ENCODE data around the gene AMIGO2. TPM values are rescaled to one million over a fixed set of nuclear protein-coding genes. Genes with fewer than 3 reads are reported as not detected.

AMIGO2 gene
- total RNA-seq, 1 experiment from 2014 or later, result 8.6 TPM

- no peak overlapping the region for H3K23ac ChIP-seq (ENCODE audit: insufficient read length, low read depth, low read length)
- peak overlapping the region; percentile 79 to 84 for H3K4me3 Mint-ChIP-seq
- H3K9ac ChIP-seq (ENCODE audit: extremely low read depth, insufficient read length, low read length), result no peak overlapping the region
- no peaks in the 10 kb centered on the region for H3K79me2 ChIP-seq (ENCODE audit: insufficient read depth, low read length)
- no peaks in the 10 kb centered on the region for H4K20me1 ChIP-seq (ENCODE audit: control insufficient read depth, insufficient read depth, insufficient read length)
- H4K5ac ChIP-seq (ENCODE audit: insufficient read length, low read depth, low read length), result no peak overlapping the region
- peak; percentile 65 for DNase-seq
- peaks cover 4% of the 10 kb centered on the region; the same call in 1 of the 2 replicates for H3K27me3 ChIP-seq (ENCODE audit: insufficient read depth, low read length)
- H2BK5ac ChIP-seq (ENCODE audit: insufficient read length, low read length), result no peak overlapping the region
- H3K79me1 ChIP-seq (ENCODE audit: insufficient read depth, low read depth, low read length, poor library complexity, severe bottlenecking), result no peaks in the 10 kb centered on the region
- no peak overlapping the region for H3K27ac ChIP-seq (ENCODE audit: insufficient read length, low read depth, low read length)
- H3K9me3 ChIP-seq (ENCODE audit: control insufficient read depth, low read depth, low read length), result no peaks in the 10 kb centered on the region
- no peak overlapping the region for H4K8ac ChIP-seq (replicated peaks; ENCODE audit: insufficient read length, low read depth, low read length)
- H2BK120ac ChIP-seq (ENCODE audit: low read depth, low read length, poor library complexity, severe bottlenecking), result no peak overlapping the region
- no peak overlapping the region for H3T11ph ChIP-seq (ENCODE audit: low read length)
- no peak overlapping the region for H2AK5ac ChIP-seq (ENCODE audit: insufficient read length, low read length)
- no peak overlapping the region for H3K18ac ChIP-seq (ENCODE audit: insufficient read length, low read depth, low read length)
- H3K36me3 Mint-ChIP-seq (ENCODE audit: insufficient read depth in 1 of 3, low read depth in 3 of 3), result peaks cover 0 to 5% (median 2%) of the 10 kb centered on the region in 3 experiments; a peak in 3 of 7 replicates
- no peak overlapping the region for H2BK15ac ChIP-seq (ENCODE audit: low read depth, low read length)
- H2BK20ac ChIP-seq (ENCODE audit: low read depth, low read length, poor library complexity, severe bottlenecking), result no peak overlapping the region
- TF ChIP-seq CTCF (conservative IDR thresholded peaks at IDR 0.05), result no peak
- peaks cover 13% of the 10 kb centered on the region for H3K23me2 ChIP-seq (ENCODE audit: insufficient read length, low read depth, low read length, poor library complexity, severe bottlenecking)
- no peak overlapping the region for H3K4ac ChIP-seq (ENCODE audit: low read depth, low read length)
- WGBS (ENCODE audit: extremely low coverage, insufficient read length, low lambda C conversion rate), result no CpG with 5 or more reads among the region's 49 CpGs
- peaks cover 32 to 55% of the 10 kb centered on the region in 2 experiments for H3K4me1 Mint-ChIP-seq
- no peaks in the 10 kb centered on the region; the same call in 1 of the 2 replicates for H3K4me1 ChIP-seq (ENCODE audit: insufficient read depth, low read length)
- H3K27me3 Mint-ChIP-seq (ENCODE audit: low read depth), result peaks cover 19% of the 10 kb centered on the region
- H3K56ac ChIP-seq (ENCODE audit: insufficient read length, low read depth, low read length), result no peak overlapping the region
- no peak overlapping the region for H2BK12ac ChIP-seq (ENCODE audit: insufficient read length, low read depth, low read length)
- peak overlapping the region; percentile 87 for H3K4me2 ChIP-seq (ENCODE audit: insufficient read depth, insufficient read length, low read length)
- H4K91ac ChIP-seq (ENCODE audit: insufficient read length, low read depth, low read length), result no peak overlapping the region
- H2AFZ ChIP-seq (ENCODE audit: low read length), result peak overlapping the region; percentile 34
- H3K14ac ChIP-seq (ENCODE audit: insufficient read depth, low read length), result no peak overlapping the region
- H3K9me3 Mint-ChIP-seq, result no peaks in the 10 kb centered on the region
- H3K27ac Mint-ChIP-seq, result 0 out of 7 replicates have a peak overlapping the region, but pooled peaks of 1 of the 3 experiments have one; percentile 13
These were observed 394 bp upstream of the AMIGO2 start for GRCh38 chr12:47079981-47080724.
